DMS79 treated with DMSO at 0.1 percent for 48 hours (cell line): ENCODE results near the gene CACNA2D2.
A peak's percentile ranks its signal among the peaks of the same experiment; 100 is the strongest.
"Not testable (repeated sequence)": the region's sequence is repeated elsewhere in the genome, so short reads cannot be mapped to it uniquely, and the experiment has no call there.

ENCODE experiments used
- DNase-seq: peaks from one replicate; lab custom pipeline; 2025; lab: John Stamatoyannopoulos, UW

The CACNA2D2 gene

GRCh38 chr3:50530001-50530970 is 26.9 kb upstream of the CACNA2D2 start:
- DNase-seq, result peak; percentile 23

DNA sequence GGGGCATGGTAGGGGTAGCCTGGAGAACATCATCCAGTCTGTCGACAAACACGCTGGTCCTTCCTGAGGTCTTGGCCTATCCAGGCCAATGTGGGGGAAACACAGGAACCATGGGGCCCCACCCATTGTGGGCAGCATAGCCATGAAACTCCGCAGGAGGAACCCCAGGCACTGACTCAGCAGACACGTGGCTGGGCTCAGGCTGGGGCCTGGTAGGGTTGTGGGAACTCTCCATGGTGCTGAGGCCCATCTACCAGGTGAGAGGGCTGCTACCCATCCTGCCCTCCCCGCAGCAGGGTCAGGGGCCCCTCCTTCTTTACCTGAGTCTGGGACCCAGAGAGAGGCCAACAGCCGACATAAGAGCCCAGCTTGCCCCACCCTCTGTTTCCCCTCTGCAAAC is 22.6 kb upstream of the CACNA2D2 start:
- no peak for DNase-seq

GRCh38 chr3:50525191-50525910 is 21.9 kb upstream of the CACNA2D2 start:
- DNase-seq, result no peak

DNA sequence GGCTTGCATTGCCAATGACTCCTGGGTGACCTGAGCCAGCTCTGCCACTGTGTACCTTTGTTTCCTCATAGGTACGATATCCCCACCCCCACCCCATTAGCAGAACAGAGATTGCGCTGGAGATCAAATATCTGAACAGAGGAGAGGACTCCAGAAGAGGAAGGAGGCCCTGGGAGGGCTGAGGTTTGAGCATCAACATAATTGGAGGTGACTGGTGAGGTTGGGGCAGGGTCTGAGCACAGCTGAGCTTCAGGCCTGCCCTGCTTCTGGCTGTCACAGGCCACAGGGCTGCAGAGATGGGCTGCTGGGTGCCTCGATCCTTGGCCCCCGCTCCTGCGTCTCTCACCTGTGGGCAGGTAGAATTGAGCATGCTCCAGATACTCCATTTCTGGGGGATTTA is 21.3 kb upstream of the CACNA2D2 start:
- DNase-seq, result no peak

GRCh38 chr3:50523279-50523811 is 19.9 kb upstream of the CACNA2D2 start:
- no peak for DNase-seq

- DNase-seq, result no peak
These were observed 18.1 kb upstream of the CACNA2D2 start for GRCh38 chr3:50521572-50521971.

DNA sequence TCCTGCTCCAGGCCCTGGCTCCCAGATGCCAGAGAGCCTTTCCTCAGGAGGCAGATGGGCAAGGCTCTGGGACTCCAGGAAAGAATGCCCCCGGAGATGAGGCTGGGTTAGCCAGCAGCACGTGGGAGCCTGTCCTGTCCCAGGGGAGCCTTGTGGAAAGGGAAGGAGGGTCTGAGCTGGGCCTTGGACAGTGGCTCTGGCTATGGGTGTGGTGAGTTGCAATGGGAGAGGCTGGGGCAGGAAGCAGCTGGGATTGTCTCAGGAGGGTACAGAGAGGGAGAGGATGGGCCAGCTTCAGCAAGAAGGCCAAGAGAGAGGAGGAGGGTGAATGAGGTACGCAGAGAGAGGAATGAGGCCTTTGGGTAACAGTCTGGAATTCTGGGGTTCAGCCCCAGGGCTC is 17.4 kb upstream of the CACNA2D2 start:
- DNase-seq, result no peak

- peak; percentile 54 for DNase-seq
These were observed 16.1 kb upstream of the CACNA2D2 start for GRCh38 chr3:50519471-50520089.

DNA sequence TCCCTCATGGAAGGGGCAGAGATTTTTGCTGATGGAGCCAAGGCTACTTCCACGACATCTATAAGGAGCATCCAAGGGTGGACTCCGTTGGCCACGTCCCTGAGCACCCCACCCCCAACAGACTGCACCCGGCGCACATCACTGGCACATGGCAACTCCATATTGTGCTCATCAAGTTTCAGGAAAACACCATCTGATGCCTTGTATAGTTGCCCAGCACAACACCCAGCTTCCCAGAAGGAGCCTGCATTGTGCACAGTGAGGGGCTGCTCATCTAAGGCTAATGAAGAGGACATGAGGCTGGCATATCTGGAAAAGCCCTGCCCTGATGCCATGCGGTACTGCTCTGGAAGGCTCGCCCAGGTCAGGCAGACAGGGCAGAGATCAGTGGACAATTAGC is 15.0 kb upstream of the CACNA2D2 start:
- no peak for DNase-seq

DNA sequence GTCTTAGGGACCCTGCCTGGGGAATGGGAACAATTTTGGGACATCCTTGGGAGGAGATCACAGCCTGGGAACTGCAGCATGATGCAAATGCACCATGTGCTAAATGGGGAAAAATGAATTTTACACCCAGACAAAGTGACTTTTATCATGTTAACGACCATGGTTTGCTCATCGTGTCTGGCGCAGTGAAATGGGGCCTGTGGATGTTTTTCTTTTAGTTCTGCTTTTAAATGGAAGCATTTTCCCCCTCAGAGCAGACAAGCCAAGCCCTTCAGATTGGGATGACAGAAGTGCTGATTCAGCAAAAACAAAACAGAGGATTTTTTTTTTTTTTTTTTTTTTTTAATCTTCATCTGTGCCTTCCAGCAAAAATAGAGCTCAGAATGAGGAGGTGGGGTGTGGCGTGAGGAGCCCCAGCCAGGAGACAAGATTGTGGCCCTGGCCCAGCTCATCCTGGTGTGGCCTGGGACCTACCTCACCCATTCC is 14.3 kb upstream of the CACNA2D2 start:
- DNase-seq, result no peak

DNA sequence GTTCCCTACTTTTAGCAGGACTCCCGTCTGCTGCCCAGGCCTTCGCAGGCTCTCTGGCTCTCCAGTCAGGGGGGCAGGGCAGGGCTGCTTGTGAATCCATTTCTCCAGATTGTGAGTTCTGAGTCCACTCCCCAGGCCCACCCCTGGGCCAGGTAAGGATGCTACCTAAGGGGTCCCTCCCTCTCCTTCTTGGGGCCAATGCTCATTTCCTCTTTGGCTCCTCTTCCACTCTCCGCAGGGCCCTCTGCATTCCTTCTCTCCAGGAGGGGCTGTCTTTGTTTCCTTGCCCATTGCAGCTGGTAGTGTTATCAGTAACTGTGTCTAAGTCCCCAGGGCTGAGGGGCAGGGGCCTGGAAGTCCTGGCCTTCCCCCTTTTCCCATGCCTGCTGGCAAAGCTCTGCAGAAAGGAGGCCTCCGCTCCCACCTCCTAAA is 13.0 kb upstream of the CACNA2D2 start:
- DNase-seq, result peak; percentile 64

DNA sequence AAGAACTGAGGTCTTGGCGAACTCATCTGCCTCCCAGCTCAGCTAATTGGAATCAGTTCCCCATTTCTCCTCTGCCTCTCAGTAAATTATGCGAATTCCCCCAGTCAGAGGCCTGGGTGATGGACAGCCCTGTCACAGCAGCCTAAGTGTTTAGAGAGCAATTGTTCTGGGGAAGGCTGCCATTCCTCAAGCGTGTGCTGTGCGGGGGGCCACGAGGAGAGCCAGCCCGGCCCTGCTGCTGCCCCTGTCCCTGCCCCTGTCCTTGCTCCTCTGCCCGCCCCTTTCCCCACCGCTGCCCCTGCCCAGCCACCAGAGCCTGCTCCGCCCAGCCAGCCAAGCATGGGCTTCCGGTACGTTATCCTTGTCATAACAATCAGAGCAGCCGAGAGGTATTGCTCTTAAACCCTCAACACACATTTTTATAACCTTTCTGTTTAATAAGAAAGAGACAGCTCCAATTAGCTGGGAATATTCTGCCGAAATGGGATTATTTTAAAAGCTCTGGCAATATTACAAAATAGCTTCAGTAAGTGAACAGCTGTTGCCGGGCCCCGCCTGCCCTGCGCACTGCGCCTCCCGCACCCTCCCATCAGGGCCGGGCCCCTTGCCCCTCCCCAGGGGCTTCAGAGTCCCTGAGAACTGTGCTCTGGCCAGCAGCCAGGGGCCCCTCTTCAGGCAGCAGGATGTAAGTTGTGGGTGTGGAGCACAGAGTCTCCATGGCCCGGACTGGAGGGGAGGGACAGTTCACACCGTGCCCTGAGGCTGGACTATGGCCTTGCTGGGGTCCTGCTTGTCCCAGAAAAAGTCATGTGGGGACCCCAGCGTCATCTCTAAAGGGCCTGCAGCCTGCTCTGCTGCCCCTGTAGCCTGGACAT is 12.4 kb upstream of the CACNA2D2 start:
- peak; percentile 64 for DNase-seq

DNA sequence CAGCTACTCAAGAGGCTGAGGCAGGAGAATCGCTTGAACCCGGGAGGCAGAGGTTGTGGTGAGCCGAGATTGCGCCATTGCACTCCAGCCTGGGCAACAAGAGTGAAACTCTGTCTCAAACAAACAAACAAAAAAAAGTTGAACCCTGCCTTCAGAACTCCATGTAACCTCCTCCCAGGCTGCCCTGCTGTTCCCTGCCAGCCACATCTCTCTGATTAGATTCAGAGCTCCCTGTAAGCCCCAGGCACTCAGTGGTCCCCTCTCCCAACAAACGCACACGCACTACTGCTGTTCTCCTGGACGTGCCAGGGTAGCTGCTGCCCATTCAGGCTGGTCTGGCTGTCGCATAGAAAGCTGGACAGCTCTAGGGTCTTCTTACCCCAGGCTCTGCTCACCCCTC is 9.5 kb upstream of the CACNA2D2 start:
- DNase-seq, result not testable (repeated sequence)

- no peak for DNase-seq
These were observed 8.7 kb upstream of the CACNA2D2 start for GRCh38 chr3:50512131-50512530.

- no peak for DNase-seq
These were observed 6.9 kb upstream of the CACNA2D2 start for GRCh38 chr3:50510325-50510724.

- DNase-seq, result no peak
These were observed 6.3 kb upstream of the CACNA2D2 start for GRCh38 chr3:50509715-50510114.

GRCh38 chr3:50508821-50509220 is 5.4 kb upstream of the CACNA2D2 start:
- no peak for DNase-seq

- no peak for DNase-seq
These were observed 2.7 kb upstream of the CACNA2D2 start for GRCh38 chr3:50506169-50506568.

DNA sequence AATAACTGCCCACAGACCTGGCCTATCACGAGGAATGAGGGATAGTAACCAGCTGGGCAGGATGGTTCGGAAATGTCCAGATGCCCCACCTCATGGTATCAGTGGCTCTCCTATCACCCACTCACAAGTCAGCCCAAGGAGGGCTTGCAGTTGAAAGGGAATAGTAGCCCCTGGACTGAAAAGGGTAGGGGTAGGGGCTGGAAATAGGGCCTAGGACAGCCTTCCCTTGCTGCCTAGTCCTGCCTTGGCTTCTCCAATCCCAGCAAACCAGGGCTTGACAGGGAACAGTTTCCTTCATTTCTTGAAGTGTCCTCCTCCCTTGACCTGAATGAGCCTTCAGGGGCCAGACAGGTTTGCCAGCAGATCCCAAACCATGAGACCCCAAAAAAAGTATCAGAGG is 1.2 kb upstream of the CACNA2D2 start:
- DNase-seq, result no peak

- no peak for DNase-seq
These were observed 630 bp downstream of the CACNA2D2 start for GRCh38 chr3:50502584-50503423.
